GM23248 (cell line): Measurements from ENCODE around the gene SLC13A2.

Experiments used
- EZH2 ChIP-seq: fragments of 200-600 bp; sonication (generic); IDR thresholded peaks from 2 replicates; pipeline ENCODE4 v1.6.1; 2018; ENCODE audit warnings: antibody characterized with exemption, mild to moderate bottlenecking; ENCODE audit not compliant: insufficient read depth, poor library complexity, severe bottlenecking
- EZH2phosphoT487 ChIP-seq: fragments of 200-600 bp; sonication (generic); IDR thresholded peaks from 2 replicates; pipeline ENCODE4 v1.6.1; 2018; ENCODE audit warnings: antibody characterized with exemption, moderate library complexity, mild to moderate bottlenecking, low read depth; ENCODE audit not compliant: insufficient read depth

DNA sequence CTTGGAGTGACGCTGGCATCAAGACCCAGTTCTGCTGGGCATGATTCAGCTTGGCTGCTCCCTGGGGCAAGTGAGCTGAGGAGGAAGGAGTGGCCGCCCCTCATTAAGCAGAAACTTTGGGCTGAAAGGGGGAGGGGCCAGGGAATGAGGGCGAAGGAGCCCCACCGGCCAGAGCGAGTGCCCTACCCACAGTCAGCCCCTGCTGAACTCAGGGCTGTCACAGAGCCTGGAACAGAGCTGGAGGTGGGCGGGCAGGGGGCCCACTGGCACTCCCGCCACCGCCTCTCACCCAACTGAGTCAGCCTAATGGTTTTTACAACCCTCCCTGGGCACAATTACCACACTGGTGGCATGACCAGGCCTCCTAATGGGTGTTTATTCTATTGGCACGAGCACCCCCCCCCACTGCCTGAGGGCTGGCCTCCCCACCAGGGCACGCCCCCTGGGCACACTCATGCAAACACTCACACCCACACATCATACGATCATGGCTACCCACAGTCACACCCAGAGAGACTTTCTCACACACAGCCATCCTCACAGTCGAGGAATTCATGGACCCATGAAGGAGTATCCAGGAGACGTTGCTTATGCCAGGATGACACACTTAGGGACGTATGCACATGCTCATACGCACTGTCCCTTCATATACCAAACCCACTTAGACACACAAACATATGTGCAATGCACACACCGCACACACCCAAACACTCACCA, 59.8 kb downstream of the SLC13A2 start:
- TF ChIP-seq EZH2, result no peak
- no peak for TF ChIP-seq EZH2phosphoT487
